H1 (cell line): ENCODE data around the gene PRMT3.
A peak's percentile ranks its signal among the peaks of the same experiment; 100 is the strongest.

Experiments
- BRCA1 ChIP-seq: IDR thresholded peaks from 2 replicates; pipeline ENCODE4 v1.6.1; 2012; ENCODE audit warnings: low read depth, low read length, improper control_type of control experiment
- CEBPB ChIP-seq: IDR thresholded peaks from 2 replicates; pipeline ENCODE4 v1.6.1; 2012; ENCODE audit warnings: low read depth, low read length
- CTCF ChIP-seq, 3 experiments: IDR thresholded peaks; 1 replicate in 2 of 3; 2 replicates in 1 of 3; pipeline versions ENCODE4 v1.5.1 to v1.6.1; 2011; ENCODE audit warnings: low read length in 3 of 3, mild to moderate bottlenecking in 3 of 3, inconsistent platforms in 2 of 3, low read depth in 1 of 3, moderate library complexity in 1 of 3; ENCODE audit not compliant: insufficient read depth in 1 of 3; ENCODE audit errors: control extremely low read depth in 1 of 3
- EGR1 ChIP-seq: IDR thresholded peaks from 2 replicates; pipeline ENCODE4 v1.6.1; 2011; ENCODE audit warnings: low read depth, low read length, borderline replicate concordance
- EZH2 ChIP-seq: fragments of 200-600 bp; sonication (generic); IDR thresholded peaks from 2 replicates; pipeline ENCODE4 v1.7.1; 2012; ENCODE audit warnings: low read depth, mild to moderate bottlenecking, moderate library complexity, low read length, inconsistent platforms; ENCODE audit not compliant: severe bottlenecking
- HDAC6 ChIP-seq: IDR thresholded peaks from one replicate; pipeline ENCODE4 v1.7.1; 2012; ENCODE audit warnings: low read depth, mild to moderate bottlenecking, inconsistent platforms, low read length, moderate library complexity
- MAX ChIP-seq: IDR thresholded peaks from 2 replicates; pipeline ENCODE4 v1.6.1; 2012; ENCODE audit warnings: inconsistent platforms
- NRF1 ChIP-seq: IDR thresholded peaks from 2 replicates; pipeline ENCODE4 v1.6.1; 2011; ENCODE audit warnings: mild to moderate bottlenecking, low read depth, low read length, improper control_type of control experiment
- POLR2A ChIP-seq, 2 experiments: IDR thresholded peaks; 1 replicate in 1 of 2; 2 replicates in 1 of 2; pipeline ENCODE4 v1.6.1; 2011; ENCODE audit warnings: low read depth in 2 of 2, low read length in 2 of 2, mild to moderate bottlenecking in 2 of 2; ENCODE audit errors: control extremely low read depth in 1 of 2
- POLR2AphosphoS5 ChIP-seq: IDR thresholded peaks from 2 replicates; pipeline ENCODE4 v1.6.1; 2011; ENCODE audit warnings: low read depth, low read length
- RAD21 ChIP-seq, 2 experiments: IDR thresholded peaks in 1 of 2; conservative IDR thresholded peaks in 1 of 2; 2 replicates each; pipeline ENCODE4 v1.6.1; 2011; ENCODE audit warnings: low read depth in 2 of 2, low read length in 2 of 2, improper control_type of control experiment in 1 of 2, inconsistent platforms in 1 of 2, mild to moderate bottlenecking in 1 of 2, moderate library complexity in 1 of 2
- SIN3A ChIP-seq, 2 experiments: IDR thresholded peaks in 1 of 2; conservative IDR thresholded peaks in 1 of 2; 2 replicates each; pipeline ENCODE4 v1.6.1; 2011 to 2012; ENCODE audit warnings: low read length in 2 of 2, improper control_type of control experiment in 1 of 2, low read depth in 1 of 2, mild to moderate bottlenecking in 1 of 2
- ZNF274 ChIP-seq: IDR thresholded peaks from 2 replicates; pipeline ENCODE4 v1.7.0; 2012; ENCODE audit warnings: low read length, borderline replicate concordance; ENCODE audit errors: extremely low read depth

- TF ChIP-seq POLR2A (IDR thresholded peaks at IDR 0.05; ENCODE audit: control extremely low read depth in 1 of 2, low read depth in 2 of 2, low read length in 2 of 2) (no peak), EGR1 (no peak), CEBPB (no peak), EZH2 (no peak), MAX (no peak), SIN3A (conservative IDR thresholded peaks at IDR 0.05 in 1 of 2, IDR thresholded peaks at IDR 0.05 in 1 of 2; ENCODE audit: low read depth in 1 of 2, low read length in 2 of 2) (0 out of 4 replicates have a peak, but pooled peaks of 1 of the 2 experiments have one; percentile 22), POLR2AphosphoS5 (no peak), CTCF (IDR thresholded peaks at IDR 0.05; ENCODE audit: control extremely low read depth in 1 of 3, insufficient read depth in 1 of 3, low read depth in 1 of 3, low read length in 3 of 3) (no peak), ZNF274 (no peak), HDAC6 (no peak), RAD21 (IDR thresholded peaks at IDR 0.05 in 1 of 2, conservative IDR thresholded peaks at IDR 0.05 in 1 of 2; ENCODE audit: low read depth in 2 of 2, low read length in 2 of 2) (peak in 1 of 2 experiments; percentile 8; a peak in 1 of 4 replicates), NRF1 (no peak), BRCA1 (no peak)
Measured at GRCh38 chr11:20342347-20343141, 45.0 kb upstream of the PRMT3 start.
